Activated T-helper 2 cell treated with anti-CD3 and anti-CD28 coated beads, Interferon-gamma antibody, Interleukin-2, Interleukin-4, amounts not matched to agents 10 μg/mL and 5 μg/mL and 100 μg/mL, durations not matched to agents 14 hours and 24 hours and 36 hours (primary cell): ENCODE results near the gene PER1. TPM values are rescaled to one million over a fixed set of nuclear protein-coding genes. Genes with fewer than 3 reads are reported as not detected.

Experiments used
- DNase-seq: peaks from one replicate; pipeline ENCODE4 v3.0.0; 2021; ENCODE audit warnings: low spot score
- H3K27ac Mint-ChIP-seq: one replicate; pipeline ENCODE4 v1.8.0; 2021; ENCODE audit warnings: mixed read lengths
- H3K27me3 Mint-ChIP-seq: one replicate; pipeline ENCODE4 v1.8.0; 2021; ENCODE audit warnings: low read depth, mixed read lengths
- H3K36me3 Mint-ChIP-seq: one replicate; pipeline ENCODE4 v1.8.0; 2021; ENCODE audit warnings: low read depth, mixed read lengths
- H3K4me1 Mint-ChIP-seq: one replicate; pipeline ENCODE4 v1.8.0; 2021; ENCODE audit warnings: low read depth, mixed read lengths
- H3K4me3 Mint-ChIP-seq: one replicate; pipeline ENCODE4 v1.8.0; 2021; ENCODE audit warnings: low read depth, mild to moderate bottlenecking, moderate library complexity, mixed read lengths
- H3K9me3 Mint-ChIP-seq: one replicate; pipeline ENCODE4 v1.8.0; 2021; ENCODE audit warnings: mixed read lengths
- intact Hi-C: fragments of 100-400 bp; cut with micrococcal nuclease; formaldehyde crosslinking; loops from one replicate; pipeline ENCODE4 v1.15.1; 2023
- total RNA-seq: library from RNA; stranded (reverse); gene quantifications from 2 replicates; pipeline ENCODE4 v1.2.3, GENCODE V29; 2022

Gene PER1
- total RNA-seq, 1 donor from 2014 or later = 43.2 TPM

DNA sequence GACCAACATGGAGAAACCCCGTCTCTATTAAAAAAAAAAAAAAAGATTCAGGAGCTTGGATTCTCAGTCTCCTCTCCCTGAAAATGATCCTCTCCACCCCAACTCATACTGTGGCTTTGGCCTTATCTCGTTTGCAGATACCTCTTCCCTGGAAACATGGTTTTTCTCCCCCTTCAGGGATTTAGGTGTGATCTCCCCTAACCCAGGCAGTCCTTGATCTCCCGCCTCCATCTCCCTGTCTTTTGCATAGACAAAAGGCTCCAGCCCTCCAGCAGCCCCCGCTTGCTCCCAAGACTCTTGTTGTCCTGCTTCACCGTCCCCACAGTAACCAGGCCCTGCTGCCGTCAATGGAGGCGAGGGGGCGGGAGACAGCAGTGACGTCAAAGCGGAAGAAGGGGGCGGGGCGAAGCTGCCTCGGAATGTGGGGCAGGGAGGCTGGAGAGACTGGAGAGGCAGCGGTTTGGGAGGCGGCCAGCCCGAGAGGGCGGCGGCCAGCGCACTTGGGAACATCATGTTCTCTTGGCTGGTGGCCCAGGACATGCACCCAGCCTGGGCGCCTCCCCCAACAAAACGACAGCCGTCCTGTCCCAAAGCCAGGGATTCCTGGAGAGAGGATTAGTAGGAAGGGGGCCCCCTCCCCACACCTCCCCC, 1.9 kb upstream of the PER1 start:
- DNase-seq = peak; percentile 88
- Mint-ChIP-seq H3K27ac (no peak overlapping the region), H3K36me3 (peaks cover 16% of the 10 kb centered on the region), H3K9me3 (no peaks in the 10 kb centered on the region), H3K4me3 (peak overlapping the region; percentile 79), H3K4me1 (peaks cover 31% of the 10 kb centered on the region), H3K27me3 (no peaks in the 10 kb centered on the region)
- intact Hi-C loops = no loop called here

DNA sequence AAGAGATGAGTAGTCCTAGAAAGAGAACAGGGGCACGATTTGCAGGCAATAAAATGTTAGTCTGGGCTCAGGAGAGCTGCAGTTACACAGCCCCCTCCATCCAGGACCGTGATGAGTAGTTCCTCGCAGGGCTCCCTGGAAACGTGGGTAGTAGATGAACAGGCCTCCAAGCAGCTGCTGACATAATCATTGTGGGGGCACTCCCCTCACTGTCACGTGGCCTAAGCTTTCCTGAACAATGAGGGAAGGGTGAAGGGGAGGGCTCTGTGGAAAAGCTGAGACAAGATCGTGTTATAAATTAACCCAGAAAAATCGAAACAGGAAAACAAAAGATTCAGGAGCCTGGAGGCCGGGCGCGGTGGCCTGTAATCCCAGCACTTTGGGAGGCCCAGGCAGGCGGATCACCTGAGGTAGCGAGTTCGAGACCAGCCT, 1.3 kb upstream of the PER1 start:
- H3K27ac Mint-ChIP-seq = peak overlapping the region; percentile 97

DNA sequence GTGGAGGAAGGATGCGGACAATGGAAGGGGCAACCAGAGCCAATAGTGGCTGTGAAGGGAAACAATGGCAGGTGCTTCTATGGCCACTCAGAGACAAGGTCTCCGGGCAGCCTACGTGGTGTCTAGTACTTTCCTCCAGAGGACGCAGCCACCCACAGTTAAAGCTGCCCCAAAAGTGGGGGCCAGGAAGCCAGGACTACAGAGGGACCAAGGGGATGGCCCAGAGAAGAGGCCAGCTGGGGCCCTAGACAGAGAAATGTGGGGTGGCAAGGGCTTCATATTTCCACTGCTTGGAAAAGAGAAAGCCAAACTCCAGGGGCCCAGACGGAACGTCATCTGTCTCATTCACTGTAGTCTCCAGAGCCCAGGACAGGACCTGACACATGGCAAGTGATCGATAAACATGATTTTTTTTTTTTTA, 837 bp upstream of the PER1 start:
- intact Hi-C loops = no loop called here
- Mint-ChIP-seq H3K27me3 (no peaks in the 10 kb centered on the region), H3K36me3 (peaks cover 17% of the 10 kb centered on the region), H3K4me3 (peak overlapping the region; percentile 94), H3K9me3 (no peaks in the 10 kb centered on the region), H3K4me1 (peaks cover 25% of the 10 kb centered on the region), H3K27ac (peak overlapping the region; percentile 97)
- no peak for DNase-seq

More for the DNA sequence above, 1.3 kb upstream of the PER1 start:
- no peaks in the 10 kb centered on the region for H3K9me3 Mint-ChIP-seq
- no peaks in the 10 kb centered on the region for H3K27me3 Mint-ChIP-seq
- DNase-seq = no peak
- peaks cover 15% of the 10 kb centered on the region for H3K36me3 Mint-ChIP-seq
- H3K4me1 Mint-ChIP-seq = peaks cover 27% of the 10 kb centered on the region
- intact Hi-C loops = no loop called here
- H3K4me3 Mint-ChIP-seq = peak overlapping the region; percentile 76

DNA sequence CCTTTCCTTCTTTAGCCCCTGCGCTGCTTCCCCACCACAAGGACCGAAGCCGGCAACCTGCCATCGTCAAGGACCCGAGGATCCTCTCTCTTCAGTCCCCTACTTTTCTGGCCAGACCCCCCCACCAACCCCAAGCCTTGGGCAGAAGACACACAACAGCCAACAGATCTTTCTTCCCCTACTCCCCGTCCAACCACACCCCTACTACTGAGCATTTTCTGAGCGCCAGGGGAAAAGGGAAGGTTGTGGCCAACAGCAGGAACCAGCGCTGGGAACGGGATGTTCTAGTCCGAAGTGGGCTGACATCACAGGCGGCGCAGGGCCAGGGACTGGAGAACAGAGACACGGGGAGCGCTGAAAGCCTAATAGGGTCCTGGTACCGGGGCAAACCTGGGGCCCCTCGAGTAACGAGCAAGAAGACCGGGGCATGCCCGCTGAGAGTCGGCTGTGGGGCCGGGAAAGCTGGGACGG, 528 bp downstream of the PER1 start:
- Mint-ChIP-seq H3K9me3 (no peaks in the 10 kb centered on the region), H3K4me1 (peaks cover 25% of the 10 kb centered on the region), H3K36me3 (peaks cover 27% of the 10 kb centered on the region), H3K4me3 (peak overlapping the region; percentile 94), H3K27ac (peak overlapping the region; percentile 86), H3K27me3 (no peaks in the 10 kb centered on the region)
- DNase-seq = no peak
- intact Hi-C loops = loop anchor here (1.0 kb wide), 2 partner anchors 12 to 36 kb away; no protein-coding TSS in a partner anchor

DNA sequence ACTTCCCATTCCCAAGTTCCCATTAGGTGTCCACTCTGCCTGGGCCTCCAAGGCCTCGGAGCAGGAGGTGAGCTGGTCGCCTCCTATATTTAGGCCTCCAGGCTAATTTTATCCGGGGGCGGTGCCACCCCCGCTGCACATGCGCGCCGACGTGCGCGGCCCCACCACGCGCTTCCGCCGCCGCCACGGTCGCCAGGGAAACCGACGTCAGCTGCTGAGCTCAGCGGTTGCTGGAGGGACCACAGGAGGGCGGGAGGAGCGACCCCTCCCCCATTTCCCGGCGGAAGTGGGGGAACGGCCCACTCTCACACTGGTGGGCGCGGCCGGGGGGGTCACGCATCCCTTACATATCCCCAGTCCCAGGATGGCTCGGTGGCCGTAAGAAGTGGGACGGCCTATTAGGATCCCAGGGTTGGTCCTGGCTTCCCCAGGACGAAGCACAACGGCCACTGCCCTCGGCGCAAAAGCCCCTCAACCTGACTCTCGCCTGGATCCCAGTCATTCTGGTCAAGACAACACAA, 1.0 kb downstream of the PER1 start:
- Mint-ChIP-seq H3K4me1 (peaks cover 25% of the 10 kb centered on the region), H3K27me3 (no peaks in the 10 kb centered on the region), H3K9me3 (no peaks in the 10 kb centered on the region), H3K36me3 (peaks cover 32% of the 10 kb centered on the region), H3K27ac (peak overlapping the region; percentile 86), H3K4me3 (peak overlapping the region; percentile 94)
- peak; percentile 89 for DNase-seq
- intact Hi-C loops = loop anchor here (1.0 kb wide), 2 partner anchors 12 to 36 kb away; no protein-coding TSS in a partner anchor

DNA sequence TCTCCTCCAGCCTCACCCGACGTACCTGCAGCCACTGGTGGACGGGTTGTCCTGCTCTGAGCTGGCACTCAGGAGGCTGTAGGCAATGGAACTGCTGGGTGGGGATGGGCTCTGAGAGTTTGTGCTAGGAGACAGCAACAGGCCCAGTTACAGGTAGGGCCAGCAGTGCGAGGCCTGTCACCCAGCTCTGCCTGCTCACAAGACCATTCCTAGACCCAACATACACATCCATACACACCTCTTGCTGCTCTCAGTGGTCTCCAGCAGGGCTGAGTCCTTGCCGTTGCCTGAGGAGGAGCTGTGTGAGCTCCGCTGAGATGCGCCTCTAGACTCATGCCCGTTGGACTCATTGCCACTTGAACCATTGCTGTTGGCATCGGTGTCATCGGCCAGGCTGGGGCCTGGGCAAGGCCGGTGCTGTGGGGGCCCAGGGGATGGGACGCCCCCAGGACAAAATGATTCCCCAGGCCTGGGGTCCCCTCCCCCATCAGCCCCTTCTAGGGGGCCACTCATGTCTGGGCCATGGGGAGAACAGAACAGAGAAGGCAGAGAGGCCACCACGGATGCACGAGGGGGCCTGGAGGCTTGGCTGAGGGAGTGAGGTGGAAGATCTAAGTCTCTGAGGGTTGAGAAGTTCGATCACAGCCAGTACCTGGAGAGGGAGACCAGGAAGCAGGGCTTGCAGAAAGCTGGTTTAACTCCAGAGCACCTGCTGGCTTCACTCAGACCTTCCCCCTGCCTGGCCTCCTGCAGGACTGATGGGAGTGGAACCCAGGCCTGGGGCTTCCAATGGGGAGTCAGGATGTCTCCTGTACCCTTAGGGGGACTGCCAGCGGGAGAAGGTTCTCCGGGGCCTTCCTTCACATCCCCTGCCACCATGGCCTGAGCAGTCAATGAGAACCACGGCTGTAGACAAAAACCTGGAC, 1.7 kb downstream of the PER1 start:
- intact Hi-C loops = loop anchor here (1.0 kb wide), 2 partner anchors 11 to 37 kb away; no protein-coding TSS in a partner anchor

DNA sequence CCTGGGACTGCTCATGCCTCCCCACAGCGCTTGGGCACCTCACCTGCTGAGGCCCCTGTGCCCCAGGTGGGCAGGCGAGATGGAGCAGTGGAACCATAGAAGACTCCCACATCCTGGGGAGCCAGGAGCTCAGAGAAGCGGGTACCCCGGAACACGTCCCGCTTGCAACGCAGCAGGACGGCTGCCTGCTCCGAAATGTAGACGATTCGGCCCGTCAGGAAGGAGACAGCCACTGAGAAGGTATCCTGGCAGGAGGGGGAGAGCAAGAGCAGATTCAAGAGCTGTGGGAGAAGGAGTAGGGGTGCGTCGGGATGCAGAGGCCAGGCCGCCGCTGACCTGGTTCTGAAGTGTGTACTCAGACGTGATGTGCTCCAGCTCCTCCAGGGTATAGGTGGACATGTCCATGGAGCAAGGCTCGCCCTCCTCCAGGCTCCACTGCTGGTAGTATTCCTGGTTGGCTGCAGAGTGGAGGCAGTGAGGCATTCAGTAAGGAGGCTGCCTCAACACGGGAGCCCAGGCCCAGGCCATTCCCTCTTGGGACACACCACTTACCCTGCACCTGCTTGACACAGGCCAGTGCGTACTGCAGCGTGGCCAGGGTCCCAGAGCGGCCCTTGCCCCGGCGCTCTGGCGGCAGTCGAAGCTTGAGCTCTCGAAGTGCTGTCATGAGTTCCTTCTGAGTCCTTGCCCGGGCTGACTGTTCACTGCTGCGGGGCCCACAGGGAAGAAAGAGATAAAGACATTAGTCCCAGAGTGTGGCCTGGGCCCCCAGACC, 2.6 kb downstream of the PER1 start:
- peak overlapping the region; percentile 26 for H3K27ac Mint-ChIP-seq
- peaks cover 44% of the 10 kb centered on the region for H3K36me3 Mint-ChIP-seq
- intact Hi-C loops = no loop called here
- DNase-seq = no peak
- no peak overlapping the region for H3K4me3 Mint-ChIP-seq
- no peaks in the 10 kb centered on the region for H3K9me3 Mint-ChIP-seq
- H3K27me3 Mint-ChIP-seq = no peaks in the 10 kb centered on the region
- H3K4me1 Mint-ChIP-seq = peaks cover 25% of the 10 kb centered on the region

More for the DNA sequence above, 1.7 kb downstream of the PER1 start:
- H3K36me3 Mint-ChIP-seq = peaks cover 38% of the 10 kb centered on the region
- H3K4me3 Mint-ChIP-seq = peak overlapping the region; percentile 94
- no peak for DNase-seq
- peaks cover 25% of the 10 kb centered on the region for H3K4me1 Mint-ChIP-seq
- H3K27me3 Mint-ChIP-seq = no peaks in the 10 kb centered on the region
- peak overlapping the region; percentile 86 for H3K27ac Mint-ChIP-seq
- H3K9me3 Mint-ChIP-seq = no peaks in the 10 kb centered on the region

DNA sequence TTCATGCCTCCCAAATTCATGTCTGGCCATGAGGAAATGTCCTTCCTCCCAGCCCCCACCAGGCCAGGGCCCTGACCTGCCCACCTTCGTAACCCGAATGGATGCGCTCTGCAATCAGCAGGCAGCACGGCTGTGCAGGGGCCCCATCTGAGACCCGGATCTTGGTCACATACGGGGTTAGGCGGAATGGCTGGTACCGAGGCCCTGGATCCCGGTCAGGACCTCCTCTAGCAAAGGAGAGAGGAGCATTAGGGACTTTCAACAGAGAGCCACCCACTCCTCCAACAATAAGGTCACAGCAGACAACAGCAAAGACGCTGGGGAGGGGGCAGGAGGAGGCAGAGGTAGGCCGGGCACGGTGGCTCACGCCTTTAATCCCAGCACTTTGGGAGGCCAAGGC, 3.6 kb downstream of the PER1 start:
- no peak for DNase-seq
- Mint-ChIP-seq H3K4me1 (peaks cover 20% of the 10 kb centered on the region), H3K27me3 (no peaks in the 10 kb centered on the region), H3K27ac (no peak overlapping the region), H3K4me3 (no peak overlapping the region), H3K9me3 (no peaks in the 10 kb centered on the region), H3K36me3 (peaks cover 55% of the 10 kb centered on the region)
- intact Hi-C loops = no loop called here

DNA sequence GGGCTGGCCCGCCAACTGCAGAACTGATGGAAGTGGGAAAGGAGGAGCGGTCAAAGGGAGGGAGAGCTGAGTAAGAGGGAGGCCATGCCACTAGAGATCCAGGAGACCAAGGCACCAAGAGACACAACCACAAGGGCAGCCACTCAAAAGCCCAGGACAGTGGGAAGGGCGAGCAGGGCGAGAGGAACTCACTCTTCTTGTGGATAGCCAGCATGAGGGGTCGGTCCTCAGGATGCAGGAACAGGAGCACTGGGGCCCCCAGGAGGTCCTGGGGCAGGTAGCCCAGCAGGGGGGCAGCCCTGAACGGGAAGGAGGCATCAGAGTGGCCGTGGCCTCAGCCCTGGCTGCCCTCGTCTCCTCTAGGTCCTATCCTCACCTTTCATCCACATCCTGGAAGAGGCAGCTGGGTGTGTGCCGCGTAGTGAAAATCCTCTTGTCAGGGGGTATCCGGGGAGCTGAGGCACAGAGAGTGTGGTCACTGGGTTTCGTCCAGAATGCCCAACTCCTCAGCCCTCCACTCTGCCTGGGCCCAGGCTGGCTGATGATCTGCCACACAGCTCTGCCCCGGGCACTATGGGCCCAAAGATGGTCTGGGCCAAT, 4.3 kb downstream of the PER1 start:
- Mint-ChIP-seq H3K27me3 (no peaks in the 10 kb centered on the region), H3K36me3 (peaks cover 58% of the 10 kb centered on the region), H3K4me1 (peaks cover 13% of the 10 kb centered on the region), H3K9me3 (no peaks in the 10 kb centered on the region), H3K4me3 (no peak overlapping the region), H3K27ac (no peak overlapping the region)
- DNase-seq = no peak
- intact Hi-C loops = no loop called here

DNA sequence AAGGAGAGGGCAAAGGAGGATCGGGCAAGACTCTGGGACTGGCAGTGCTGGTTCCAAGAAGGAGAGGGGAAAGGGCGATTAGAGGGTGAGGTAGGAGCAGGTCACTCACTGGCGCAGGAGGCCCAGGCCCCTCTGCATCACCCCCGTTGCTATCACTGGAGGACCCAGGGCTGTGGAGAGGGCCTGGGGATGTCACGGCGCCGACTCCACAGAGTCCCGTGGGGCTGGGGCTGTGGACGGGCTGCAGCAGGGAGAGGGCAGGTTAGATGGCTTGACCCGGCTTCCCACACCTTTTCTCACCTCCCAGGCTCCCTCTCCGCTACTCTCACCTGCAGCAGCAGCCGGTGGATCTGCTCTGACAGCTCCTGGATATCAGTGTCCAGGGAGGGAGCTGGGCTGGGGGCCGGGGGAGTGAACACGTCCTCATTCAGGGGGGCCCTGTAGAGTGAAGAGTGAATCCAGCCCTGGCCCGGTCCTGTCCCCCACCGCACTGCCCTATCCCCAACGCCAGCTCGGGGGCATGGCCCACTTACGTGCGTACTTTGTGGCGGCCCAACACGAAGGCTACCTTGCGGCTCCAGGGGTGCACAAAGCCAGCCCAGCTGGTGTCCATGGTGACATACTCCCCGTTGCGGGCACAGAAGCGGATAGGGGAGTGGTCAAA, 4.9 kb downstream of the PER1 start:
- H3K36me3 Mint-ChIP-seq = peaks cover 58% of the 10 kb centered on the region
- H3K27ac Mint-ChIP-seq = no peak overlapping the region
- DNase-seq = no peak
- H3K4me3 Mint-ChIP-seq = no peak overlapping the region
- no peaks in the 10 kb centered on the region for H3K27me3 Mint-ChIP-seq
- intact Hi-C loops = no loop called here
- peaks cover 7% of the 10 kb centered on the region for H3K4me1 Mint-ChIP-seq
- no peaks in the 10 kb centered on the region for H3K9me3 Mint-ChIP-seq

DNA sequence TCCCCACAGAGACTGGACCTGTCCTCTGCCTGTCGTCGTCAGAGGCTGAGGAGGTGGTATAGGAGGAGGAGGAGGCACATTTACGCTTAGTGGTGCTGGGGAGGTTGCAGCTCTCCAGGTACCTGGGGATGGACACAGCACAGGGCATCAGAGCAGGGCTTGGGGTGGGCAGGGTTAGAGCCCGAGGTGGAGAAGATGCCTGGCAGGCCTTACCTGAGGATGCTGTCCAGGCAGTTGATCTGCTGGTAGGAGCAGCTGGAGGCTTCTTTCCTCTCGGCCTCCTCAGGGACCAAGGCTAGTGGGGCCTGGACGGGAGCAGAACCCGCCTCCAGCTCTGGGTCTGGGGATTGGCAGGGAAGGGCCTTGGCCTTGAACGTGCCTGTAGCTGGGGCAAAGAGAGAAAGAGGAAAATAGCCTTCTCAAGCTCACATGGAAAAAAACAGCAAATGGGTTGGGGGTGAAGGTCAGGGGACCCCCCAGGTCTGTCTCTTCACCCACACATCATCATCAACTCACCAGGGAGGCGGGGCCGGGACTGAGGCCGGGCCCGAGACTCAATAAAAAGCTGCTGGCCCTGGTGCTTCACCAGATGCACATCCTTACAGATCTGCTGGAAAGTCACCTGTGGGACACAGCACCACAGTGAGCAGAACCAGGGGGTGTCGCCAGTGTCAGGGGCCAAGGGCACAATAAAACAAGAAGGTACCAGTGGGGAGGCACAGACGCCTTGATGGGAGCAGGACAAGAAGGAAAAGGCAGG, 5.6 kb downstream of the PER1 start:
- intact Hi-C loops = no loop called here
- Mint-ChIP-seq H3K27me3 (no peaks in the 10 kb centered on the region), H3K27ac (no peak overlapping the region)

More for the DNA sequence above, 5.6 kb downstream of the PER1 start:
- no peak for DNase-seq
- Mint-ChIP-seq H3K36me3 (peaks cover 63% of the 10 kb centered on the region), H3K4me1 (peaks cover 3% of the 10 kb centered on the region), H3K4me3 (no peak overlapping the region), H3K9me3 (no peaks in the 10 kb centered on the region)
